Activated CD4-positive, alpha-beta T cell treated with anti-CD3 and anti-CD28 coated beads, Interleukin-2, amount 50 U/mL, for 24 hours (primary cell): Measurements from ENCODE around the gene LILRB5.
"Not testable (repeated sequence)": the region's sequence is repeated elsewhere in the genome, so short reads cannot be mapped to it uniquely, and the experiment has no call there.

ENCODE experiments used
- DNase-seq, 2 donors: peaks; one replicate each; pipeline ENCODE4 v3.0.0-alpha.2; 2020; ENCODE audit warnings: low read depth in 1 of 2, low spot score in 1 of 2

Gene LILRB5

DNA sequence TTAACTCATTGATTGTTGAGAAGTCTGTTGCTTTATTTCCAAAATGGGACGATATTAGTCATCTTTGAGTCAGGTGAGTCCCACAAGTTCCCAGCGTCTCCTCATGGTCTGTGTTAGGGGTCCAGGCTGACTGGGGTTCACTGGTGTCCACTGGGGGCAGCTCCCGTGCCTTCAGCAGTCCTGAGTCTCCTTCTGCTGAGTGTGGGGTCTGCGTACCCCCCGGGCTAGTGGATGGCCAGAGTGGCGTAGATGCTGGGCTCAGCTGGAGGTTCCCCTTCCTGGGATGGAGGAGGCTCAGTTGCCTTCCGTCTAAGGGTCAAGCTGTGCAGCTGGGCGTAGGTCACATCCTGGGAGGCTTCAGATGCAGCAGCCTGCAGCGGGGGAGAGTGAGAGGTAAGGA lies 40.2 kb downstream of the LILRB5 start:
- no peak for DNase-seq

DNA sequence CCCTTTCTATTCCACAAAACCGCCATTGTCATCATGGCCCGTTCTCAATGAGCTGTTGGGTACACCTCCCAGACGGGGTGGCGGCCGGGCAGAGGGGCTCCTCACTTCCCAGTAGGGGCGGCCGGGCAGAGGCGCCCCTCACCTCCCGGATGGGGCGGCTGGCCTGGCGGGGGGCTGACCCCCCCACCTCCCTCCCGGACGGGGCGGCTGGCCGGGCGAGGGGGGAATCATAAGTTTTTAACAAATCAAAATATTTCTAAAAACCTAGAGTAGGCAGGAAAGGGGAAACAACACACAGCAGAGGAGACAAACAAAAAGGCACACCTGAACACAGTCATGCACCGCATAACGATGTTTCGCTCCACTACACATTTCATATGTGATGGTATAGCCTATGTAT lies 42.3 kb downstream of the LILRB5 start:
- not testable (repeated sequence) for DNase-seq

DNA sequence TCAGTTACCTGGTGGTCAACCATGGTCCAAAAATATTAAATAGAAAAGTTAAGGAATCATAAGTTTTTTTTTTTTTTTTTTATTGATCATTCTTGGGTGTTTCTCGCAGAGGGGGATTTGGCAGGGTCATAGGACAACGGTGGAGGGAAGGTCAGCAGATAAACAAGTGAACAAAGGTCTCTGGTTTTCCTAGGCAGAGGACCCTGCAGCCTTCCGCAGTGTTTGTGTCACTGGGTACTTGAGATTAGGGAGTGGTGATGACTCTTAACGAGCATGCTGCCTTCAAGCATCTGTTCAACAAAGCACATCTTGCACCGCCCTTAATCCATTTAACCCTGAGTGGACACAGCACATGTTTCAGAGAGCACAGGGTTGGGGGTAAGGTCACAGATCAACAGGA lies 42.9 kb downstream of the LILRB5 start:
- DNase-seq = not testable (repeated sequence)

DNA sequence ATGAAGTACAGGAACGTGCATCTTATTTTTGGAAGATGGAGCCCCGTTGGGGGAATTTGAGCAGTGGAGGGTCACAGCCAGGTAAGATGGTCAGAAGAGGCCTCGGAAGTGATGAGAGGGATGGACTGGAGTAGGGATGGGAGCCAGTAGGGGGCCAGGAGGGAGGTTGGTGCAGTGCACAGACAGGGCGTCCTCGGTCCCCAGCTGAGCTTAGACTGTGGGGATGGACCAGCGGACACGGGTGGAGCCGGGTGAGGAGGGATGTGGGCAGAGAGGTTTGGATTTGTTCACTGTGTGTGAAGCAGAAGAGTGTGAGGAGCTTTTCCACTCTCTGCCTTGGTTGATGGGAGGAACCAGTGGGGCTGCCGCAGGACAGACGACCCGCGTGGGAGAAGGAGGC lies 45.8 kb downstream of the LILRB5 start:
- no peak for DNase-seq

DNA sequence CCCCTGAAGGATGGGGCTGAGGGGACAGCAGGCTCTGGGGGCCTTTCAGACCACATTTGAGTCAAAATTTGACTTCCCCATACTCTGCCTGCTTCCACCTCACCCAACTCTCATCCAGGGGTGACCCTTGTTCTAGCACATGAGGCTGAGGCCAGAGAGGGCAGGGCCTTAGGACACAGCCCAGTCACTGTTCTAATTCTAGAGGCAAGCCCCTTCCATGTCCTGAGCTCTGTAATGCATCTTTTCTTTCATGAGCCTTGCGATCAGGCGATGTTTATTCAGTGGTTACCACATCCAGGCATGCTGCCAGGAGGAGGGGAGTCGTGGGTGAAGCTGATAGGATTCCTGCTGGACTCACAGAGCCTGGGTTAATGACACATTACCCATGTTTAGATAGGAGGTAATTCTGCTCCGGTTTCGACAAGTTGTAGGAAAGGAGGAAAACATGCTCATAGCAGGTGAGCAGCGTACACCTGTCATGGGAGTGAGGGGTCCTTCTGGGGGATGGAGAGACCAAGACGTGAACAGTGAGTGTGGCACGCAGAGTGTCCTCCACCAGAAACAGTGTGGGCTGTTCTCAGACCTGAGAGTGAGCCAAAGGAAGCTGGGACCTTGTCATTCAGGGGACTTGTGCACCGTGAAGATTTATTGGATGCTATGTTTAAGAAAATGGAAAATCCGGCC lies 47.1 kb downstream of the LILRB5 start:
- DNase-seq = peak in 1 of 2 donors; percentile 33

DNA sequence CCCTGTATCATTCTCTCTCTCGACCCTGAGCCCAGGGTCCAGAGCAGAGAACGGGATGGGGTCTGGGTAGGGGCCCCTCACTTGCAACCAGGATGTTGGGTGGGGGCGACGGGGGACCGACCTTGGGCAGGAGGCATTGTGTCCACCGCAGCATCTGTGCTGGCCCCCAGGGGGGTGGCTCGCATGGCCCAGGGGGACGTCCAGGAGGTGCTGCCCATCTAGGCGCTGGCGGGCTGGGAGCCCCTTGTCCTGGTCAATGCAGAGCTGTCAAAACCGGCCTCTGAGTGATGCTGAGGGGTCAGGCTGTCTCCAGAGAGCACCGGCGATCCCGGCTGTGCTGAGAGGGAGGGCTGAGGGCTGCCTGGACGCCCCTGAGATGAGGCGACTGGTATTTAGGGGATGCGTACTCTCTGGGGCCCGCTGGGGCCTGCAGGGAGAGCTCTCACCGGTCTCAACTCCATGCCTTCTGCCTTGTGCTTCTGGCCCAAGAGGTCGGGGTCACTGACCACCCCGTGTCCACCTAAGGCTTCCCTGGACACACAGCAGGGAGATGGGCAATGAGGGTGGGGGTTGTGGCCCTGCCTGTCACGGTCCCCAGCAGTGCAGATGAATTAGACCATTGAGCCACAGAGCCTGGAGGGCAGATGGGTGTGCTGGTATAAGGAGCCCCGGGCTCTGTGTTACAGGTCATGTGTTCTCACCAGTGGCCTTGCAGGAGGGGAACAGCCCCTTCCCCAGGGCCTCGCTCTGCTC lies 47.8 kb downstream of the LILRB5 start:
- peak in 1 of 2 donors; percentile 33 for DNase-seq

DNA sequence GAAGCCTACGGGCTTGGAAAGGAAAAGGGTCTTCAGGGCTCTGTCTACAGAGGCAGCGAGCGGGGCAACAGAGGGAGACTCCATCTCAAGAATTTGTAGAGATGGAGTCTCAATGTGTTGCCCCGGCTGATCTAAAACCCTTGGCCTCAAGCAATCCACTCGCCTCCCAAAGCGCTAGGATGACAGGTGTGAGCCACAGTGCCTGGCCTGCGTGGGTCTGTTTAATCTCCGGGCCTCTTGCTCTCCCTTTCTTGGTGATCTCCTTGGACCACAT lies 48.4 kb downstream of the LILRB5 start:
- DNase-seq = no peak

DNA sequence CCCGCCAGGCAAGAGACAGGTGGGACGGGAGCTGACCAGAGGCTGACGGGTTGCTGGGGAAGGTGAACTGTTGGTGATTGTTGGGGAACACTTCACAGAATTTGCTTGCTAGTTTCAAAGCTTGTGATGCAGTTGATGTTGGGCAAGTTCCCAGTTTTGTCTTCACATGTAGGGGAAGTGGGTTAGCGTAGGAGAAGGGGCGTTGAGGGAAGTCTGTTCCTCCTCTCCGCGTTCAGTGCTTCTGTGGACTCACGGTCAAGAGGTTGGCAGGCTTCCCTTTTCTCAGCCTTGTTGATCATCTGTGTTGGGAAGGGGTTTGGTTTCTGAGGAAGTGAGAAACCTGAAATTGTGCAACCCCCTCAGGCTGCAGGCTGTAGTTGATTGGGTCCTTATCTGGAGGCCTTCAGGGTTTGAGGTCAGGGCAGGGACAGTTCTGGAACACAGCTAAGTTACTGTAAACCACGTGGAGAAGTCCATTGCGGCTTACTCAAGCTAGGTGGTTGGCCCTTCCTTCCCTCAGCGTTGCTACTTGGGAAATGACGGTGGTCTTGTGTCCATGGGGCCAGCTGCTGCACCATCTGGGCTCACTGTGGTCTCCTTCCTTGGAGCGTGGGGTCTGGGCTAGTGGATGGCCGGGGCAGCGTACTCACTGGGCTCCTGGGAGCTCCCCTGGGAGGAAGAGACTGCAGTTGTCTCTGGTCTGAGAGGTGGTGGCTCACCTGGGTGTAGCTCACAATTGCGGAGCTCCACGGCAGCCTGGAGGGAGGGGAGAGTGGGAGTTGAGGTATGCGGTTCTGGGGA lies 48.9 kb downstream of the LILRB5 start:
- DNase-seq = peak; percentile 37 to 41

DNA sequence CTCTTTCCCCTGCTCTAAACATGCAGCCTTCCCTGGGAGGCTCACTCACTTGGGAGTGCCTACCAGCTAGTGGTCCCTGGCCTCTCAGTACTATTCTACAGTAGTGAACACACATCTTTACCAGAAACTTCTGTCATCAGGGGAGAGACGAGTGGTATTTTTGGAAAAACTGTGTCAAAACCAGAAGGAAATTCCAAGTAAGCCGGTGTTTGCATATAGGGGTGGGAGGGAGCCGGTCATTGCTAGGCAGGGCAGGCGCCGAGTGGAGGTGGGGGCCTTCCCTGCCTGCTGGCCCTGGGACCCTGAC lies 49.4 kb downstream of the LILRB5 start:
- no peak for DNase-seq

DNA sequence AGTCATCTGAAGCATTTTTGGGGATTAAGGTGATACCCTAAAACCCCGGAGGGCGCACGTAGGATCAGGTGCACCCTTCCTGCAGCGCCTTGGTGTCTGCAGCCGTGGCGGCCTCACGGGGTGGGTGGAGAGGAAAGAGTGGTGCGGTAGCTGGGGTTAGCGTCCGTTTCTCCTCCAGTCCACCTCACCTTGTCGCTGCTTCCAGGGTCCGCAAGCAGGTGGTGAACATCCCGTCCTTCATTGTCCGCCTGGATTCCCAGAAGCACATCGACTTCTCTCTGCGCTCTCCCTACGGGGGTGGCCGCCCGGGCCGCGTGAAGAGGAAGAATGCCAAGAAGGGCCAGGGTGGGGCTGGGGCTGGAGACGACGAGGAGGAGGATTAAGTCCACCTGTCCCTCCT lies 49.9 kb downstream of the LILRB5 start:
- DNase-seq = not testable (repeated sequence)

DNA sequence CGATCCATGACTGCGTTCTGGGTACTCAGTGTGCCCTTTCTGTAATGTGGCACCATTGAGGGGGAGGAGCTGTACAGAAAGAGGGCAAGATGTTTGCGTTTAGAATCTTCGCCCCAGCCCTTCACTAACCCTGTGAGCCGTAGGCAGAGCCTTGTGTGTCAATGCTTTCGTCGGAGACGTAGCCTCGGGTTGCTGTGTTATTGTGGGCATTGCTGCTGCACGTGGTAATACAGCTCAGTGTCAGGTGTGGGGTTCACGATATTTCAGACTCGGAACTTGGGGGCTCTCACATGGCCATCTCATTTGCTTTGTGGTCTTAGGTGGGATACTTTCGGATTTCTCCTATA lies 50.3 kb downstream of the LILRB5 start:
- no peak for DNase-seq

DNA sequence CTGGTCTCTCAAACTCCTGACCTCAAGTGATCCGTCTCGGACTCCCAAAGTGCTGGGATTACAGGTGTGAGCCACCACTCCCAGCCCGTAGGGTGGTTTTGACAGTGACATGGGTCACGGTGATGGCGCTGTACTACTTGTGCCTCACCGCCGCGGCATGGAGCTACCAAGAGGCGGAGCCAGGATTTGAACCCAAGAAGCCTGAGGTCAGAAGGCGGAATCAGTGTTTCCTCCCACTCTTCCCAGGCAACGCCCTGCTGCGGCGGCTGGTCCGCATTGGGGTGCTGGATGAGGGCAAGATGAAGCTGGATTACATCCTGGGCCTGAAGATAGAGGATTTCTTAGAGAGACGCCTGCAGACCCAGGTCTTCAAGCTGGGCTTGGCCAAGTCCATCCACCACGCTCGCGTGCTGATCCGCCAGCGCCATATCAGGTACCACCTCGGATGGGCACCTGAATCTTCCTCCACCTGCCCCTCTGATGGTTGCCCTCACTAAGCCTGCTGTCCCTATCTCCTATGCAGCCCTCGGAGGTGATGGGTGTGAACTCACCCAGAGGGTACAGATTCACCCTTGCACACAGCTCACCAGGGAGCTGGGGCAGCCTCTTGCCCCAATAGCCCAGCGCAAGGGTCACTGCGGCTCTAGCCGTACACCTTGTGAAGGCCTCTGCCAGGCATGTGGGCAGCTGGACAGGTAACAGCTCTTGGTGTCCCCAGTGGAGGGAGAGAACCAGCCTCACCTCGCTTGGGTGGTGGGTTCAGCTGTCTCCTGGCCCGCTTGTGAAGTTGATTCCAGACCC lies 50.8 kb downstream of the LILRB5 start:
- no peak for DNase-seq

DNA sequence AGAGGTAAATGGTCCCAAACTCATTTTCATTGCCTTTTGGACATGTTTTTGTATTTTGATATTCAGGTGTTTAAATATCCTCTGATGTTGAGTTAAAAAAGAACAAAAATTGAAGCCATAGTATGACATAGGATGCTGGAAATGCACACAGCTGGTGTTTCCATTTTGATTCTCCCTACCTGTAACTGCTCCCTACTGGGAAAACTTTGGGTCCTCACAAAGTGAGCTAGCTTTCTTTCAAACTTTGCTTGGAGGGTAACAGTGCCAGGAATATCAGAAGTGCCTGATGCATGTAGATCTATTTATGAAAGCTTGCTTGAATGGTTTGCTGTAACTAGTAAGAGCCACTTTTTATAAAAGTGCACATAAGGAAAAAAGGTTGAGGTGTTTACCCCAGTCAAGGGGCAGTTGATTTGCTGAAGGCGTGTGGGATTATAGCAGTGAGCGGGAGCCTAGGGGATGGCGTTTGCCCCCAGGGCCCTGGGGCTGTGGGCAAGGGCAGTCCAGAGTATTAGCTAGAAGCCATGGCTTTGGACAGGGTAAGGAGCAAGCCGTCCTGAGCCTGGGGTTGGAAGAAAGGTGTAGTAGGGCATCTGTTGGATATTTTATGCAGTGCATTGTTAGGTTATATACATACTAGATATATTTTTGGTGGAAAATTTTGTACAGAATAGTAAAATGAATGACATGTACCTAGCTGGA lies 52.2 kb downstream of the LILRB5 start:
- no peak for DNase-seq

DNA sequence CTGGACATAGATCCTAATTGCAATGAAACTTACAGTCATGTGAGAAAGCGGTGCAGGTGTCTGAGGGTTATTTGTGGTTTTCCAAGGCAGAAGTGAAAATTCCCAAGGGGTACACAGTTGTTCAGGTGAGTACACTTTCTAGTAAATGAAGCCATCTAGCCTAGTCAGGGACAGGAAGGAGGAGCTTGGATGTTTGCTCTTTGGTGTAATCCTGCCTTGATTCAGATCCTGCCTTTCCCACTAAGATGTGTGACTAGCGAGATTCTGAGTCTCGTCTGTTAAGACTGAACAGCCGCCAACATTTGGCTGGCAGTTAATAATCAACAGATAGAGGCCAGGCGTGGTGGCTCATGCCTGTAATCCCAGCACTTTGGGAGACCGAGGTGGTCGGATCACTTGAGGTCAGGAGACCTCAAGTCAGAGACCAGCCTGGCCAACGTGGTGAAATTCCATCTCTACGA lies 53.9 kb downstream of the LILRB5 start:
- DNase-seq = no peak

DNA sequence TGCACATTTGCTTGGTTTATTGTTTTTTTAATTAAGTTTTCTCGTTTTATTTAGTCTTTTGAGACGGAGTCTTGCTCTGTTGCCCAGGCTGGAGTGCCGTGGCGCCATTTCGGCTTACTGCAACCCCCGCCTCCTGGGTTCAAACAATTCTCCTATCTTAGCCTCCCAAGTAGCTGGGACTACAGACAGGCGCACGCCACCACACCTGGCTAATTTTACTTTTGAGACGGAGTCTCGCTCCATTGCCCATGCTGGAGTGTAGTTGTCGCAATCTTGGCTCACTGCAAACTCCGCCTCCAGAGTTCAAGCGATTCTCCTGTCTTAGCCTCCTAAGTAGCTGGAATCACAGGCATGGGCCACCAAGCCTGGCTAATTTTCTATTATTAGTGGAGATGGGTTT lies 55.1 kb downstream of the LILRB5 start:
- DNase-seq = no peak

DNA sequence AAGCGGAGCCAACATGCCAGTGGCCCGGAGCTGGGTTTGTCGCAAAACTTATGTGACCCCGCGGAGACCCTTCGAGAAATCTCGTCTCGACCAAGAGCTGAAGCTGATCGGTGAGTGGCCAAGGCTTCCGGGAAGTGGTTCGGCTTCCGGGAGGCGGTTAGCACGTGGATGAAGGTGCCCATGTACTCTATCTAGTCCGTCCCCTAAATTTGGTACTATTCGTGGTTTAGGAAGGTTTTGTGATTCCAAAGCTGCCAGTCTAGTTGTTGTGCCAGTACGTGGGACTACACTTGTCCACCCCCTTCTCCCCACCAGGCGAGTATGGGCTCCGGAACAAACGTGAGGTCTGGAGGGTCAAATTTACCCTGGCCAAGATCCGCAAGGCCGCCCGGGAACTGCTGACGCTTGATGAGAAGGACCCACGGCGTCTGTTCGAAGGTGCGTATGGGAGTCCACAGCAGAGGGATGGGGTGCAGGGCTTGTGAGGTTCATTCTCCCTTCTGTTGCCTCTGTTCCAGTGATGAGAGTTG lies 55.8 kb downstream of the LILRB5 start:
- no peak for DNase-seq
